Esophagus muscularis mucosa (tissue), 4 donors: ENCODE measurements around the gene CENPQ. TPM values are rescaled to one million over a fixed set of nuclear protein-coding genes. Genes with fewer than 3 reads are reported as not detected.

Source experiments
- DNase-seq: peaks from one replicate; pipeline ENCODE4 v3.0.0-alpha.2; 2017; ENCODE audit errors: extremely low spot score
- H3K27ac ChIP-seq, 4 donors: fragments of 200-600 bp; sonication (generic); replicated peaks in 1 of 4; 1 replicate in 3 of 4; 2 replicates in 1 of 4; pipeline ENCODE4 v1.5.1; 2016 to 2019; ENCODE audit warnings: mild to moderate bottlenecking in 1 of 4
- H3K27me3 ChIP-seq, 4 donors: fragments of 200-600 bp; sonication (generic); one replicate each; pipeline versions ENCODE4 v1.5.1 to v1.6.0; 2016 to 2019
- H3K36me3 ChIP-seq, 4 donors: fragments of 200-600 bp; sonication (generic); one replicate each; pipeline ENCODE4 v1.5.1; 2016 to 2019
- H3K4me1 ChIP-seq, 4 donors: fragments of 200-600 bp; sonication (generic); one replicate each; pipeline ENCODE4 v1.5.1; 2016 to 2019
- H3K4me3 ChIP-seq, 4 donors: fragments of 200-600 bp; sonication (generic); 1 replicate in 2 of 4; 2 replicates in 2 of 4; pipeline ENCODE4 v1.5.1; 2016 to 2019; ENCODE audit warnings: mild to moderate bottlenecking in 4 of 4, moderate library complexity in 1 of 4
- H3K9me3 ChIP-seq, 4 donors: fragments of 200-600 bp; sonication (generic); 1 replicate in 3 of 4; 2 replicates in 1 of 4; pipeline ENCODE4 v1.5.1; 2016 to 2019
- CTCF ChIP-seq, 3 experiments: fragments of 200-600 bp in 2 of 3; fragments of 450-650 bp in 1 of 3; sonication (generic) in 2 of 3; IDR thresholded peaks; one replicate each; pipeline ENCODE4 v1.5.1; 2017 to 2019; ENCODE audit warnings: antibody characterized with exemption in 3 of 3, mild to moderate bottlenecking in 2 of 3, moderate library complexity in 1 of 3
- EP300 ChIP-seq: sonication (generic); formaldehyde crosslinking; IDR thresholded peaks from one replicate; pipeline ENCODE4 v1.6.1; 2017; ENCODE audit warnings: antibody characterized with exemption
- POLR2A ChIP-seq: fragments of 450-650 bp; IDR thresholded peaks from one replicate; pipeline ENCODE4 v1.6.1; 2017; ENCODE audit warnings: antibody characterized with exemption, moderate library complexity, mild to moderate bottlenecking, low read depth
- POLR2AphosphoS5 ChIP-seq, 2 donors: sonication (generic); formaldehyde crosslinking; IDR thresholded peaks; one replicate each; pipeline ENCODE4 v1.6.1; 2017; ENCODE audit warnings: antibody characterized with exemption in 2 of 2
- WGBS: methylation state at CpG from one replicate; pipeline ENCODE4 v1.1.5; 2018; 5-methylcytosine and 5-hydroxymethylcytosine counted together
- intact Hi-C: fragments of 100-400 bp; cut with DNase I; formaldehyde crosslinking; loops from one replicate; pipeline ENCODE4 v1.15.1; 2023
- total RNA-seq, 4 donors: library from RNA; depleted of rRNA; stranded (reverse); fragments of >200 nt; gene quantifications; one replicate each; pipeline versions ENCODE4 v1.1.0 to v1.2.1, GENCODE V29; 2016

CENPQ gene
- total RNA-seq, 4 donors from 2014 or later = 2.9 to 5.6 (median 4.7) TPM

GRCh38 chr6:49541936-49542335 is 78.8 kb downstream of the CENPQ start:
- Histone ChIP-seq H3K36me3 (no peaks in the 10 kb centered on the region), H3K4me1 (no peaks in the 10 kb centered on the region), H3K9me3 (no peaks in the 10 kb centered on the region), H3K4me3 (no peak overlapping the region), H3K27ac (no peak overlapping the region), H3K27me3 (no peaks in the 10 kb centered on the region)
- intact Hi-C loops = no loop called here
- DNase-seq = no peak
- WGBS = 79% methylated on average over 3 of the region's 3 CpGs
- no peak for TF ChIP-seq EP300
- no peak for TF ChIP-seq POLR2AphosphoS5 (IDR thresholded peaks at IDR 0.05)
- no peak for TF ChIP-seq POLR2A
- TF ChIP-seq CTCF (IDR thresholded peaks at IDR 0.05) = no peak

Other genes with a start within 250 kb of the CENPQ start
- gene MMUT, start 117 bp upstream of the CENPQ start, total RNA-seq = 10 to 100 TPM; 18.3 to 23.7 (median 21.5) TPM
- not detected for gene GLYATL3, start 36.6 kb downstream of the CENPQ start, total RNA-seq
- 1 to 10 TPM; 1.2 to 2.5 (median 1.9) TPM for gene C6orf141, start 87.3 kb downstream of the CENPQ start, total RNA-seq
- gene RHAG, start 173.5 kb downstream of the CENPQ start, total RNA-seq = 1 to 10 TPM in 1 of 4 donors, under 1 TPM in 2, not detected in 1; 0.42 to 1.4 (median 0.99) TPM